Epidermal melanocyte (primary cell): Measurements from ENCODE around the gene PDE3A.

Experiments
- DNase-seq: peaks from one replicate; pipeline ENCODE4 v3.0.0; 2011; ENCODE audit warnings: low spot score; ENCODE audit not compliant: insufficient read length

PDE3A gene

GRCh38 chr12:20695232-20695631 lies 326.9 kb downstream of the PDE3A start, which contains the start of gene SLCO1C1:
SLCO1C1 (plus strand) TSS chr12:20695332; CDS start chr12:20699577, 4,245 bp downstream.
- no peak for DNase-seq

GRCh38 chr12:20696181-20696905 lies 328.0 kb downstream of the PDE3A start:
- no peak for DNase-seq

- no peak for DNase-seq
Observed at GRCh38 chr12:20701106-20701505, 332.8 kb downstream of the PDE3A start.

GRCh38 chr12:20704860-20705259 lies 336.5 kb downstream of the PDE3A start:
- no peak for DNase-seq

- no peak for DNase-seq
Observed at GRCh38 chr12:20711846-20712245, 343.5 kb downstream of the PDE3A start.

- DNase-seq, result no peak
Observed at GRCh38 chr12:20716037-20716436, 347.7 kb downstream of the PDE3A start.

- no peak for DNase-seq
Observed at GRCh38 chr12:20716985-20717384, 348.6 kb downstream of the PDE3A start.

GRCh38 chr12:20718294-20718693 lies 350.0 kb downstream of the PDE3A start:
- no peak for DNase-seq

GRCh38 chr12:20722142-20722541 lies 353.8 kb downstream of the PDE3A start:
- no peak for DNase-seq

GRCh38 chr12:20731274-20731673 lies 362.9 kb downstream of the PDE3A start:
- no peak for DNase-seq
